GM12878 (cell line): Measurements from ENCODE around the gene CDC14B. TPM values are rescaled to one million over a fixed set of nuclear protein-coding genes. Genes with fewer than 3 reads are reported as not detected.

Experiments used
- ATAC-seq: fragments of 200-7000 bp; cut with Tn5 transposase; 3 replicates; pipeline ENCODE4 v1.9.1; 2020; ENCODE audit warnings: mild to moderate bottlenecking, moderate library complexity
- BruUV-seq: library from RNA; stranded (reverse); fragments of 400-500 nt; replicated peaks from 2 replicates; lab custom pipeline; 2021; lab: Mats Ljungman, UMichigan
- CTCF ChIA-PET: fragments of 300-600 bp; sonication (Branson Sonifier 250); formaldehyde crosslinking; extraction: SDS; loops from one replicate; lab custom pipeline; 2021; ENCODE audit warnings: inconsistent platforms; lab: Yijun Ruan, JAX
- POLR2A ChIA-PET: fragments of 350-600 bp; formaldehyde crosslinking; extraction: SDS; loops from one replicate; lab custom pipeline; 2021; ENCODE audit warnings: inconsistent platforms; lab: Charles Lee
- RAD21 ChIA-PET: fragments of 300-600 bp; sonication (Branson Sonifier 250); formaldehyde crosslinking; loops from one replicate; lab custom pipeline; 2023; ENCODE audit warnings: antibody characterized with exemption; ENCODE audit not compliant: unreplicated experiment; lab: Charles Lee
- SMC1A ChIA-PET: fragments of 300-600 bp; sonication (Branson Sonifier 250); formaldehyde crosslinking; loops from one replicate; lab custom pipeline; 2023; ENCODE audit not compliant: unreplicated experiment, uncharacterized antibody; lab: Charles Lee
- DNase-seq: peaks from one replicate; pipeline ENCODE4 v3.0.0-alpha.2; 2011; ENCODE audit warnings: low read depth, low spot score
- FAIRE-seq: peaks from 3 replicates; lab custom pipeline; 2011; peaks lifted over from hg19 to GRCh38; lab: Jason Lieb, UNC
- H2AFZ ChIP-seq: 2 replicates; pipeline ENCODE4 v1.6.0; 2011; ENCODE audit warnings: low read depth, low read length, control low read depth; ENCODE audit not compliant: control insufficient read depth
- H3K27ac ChIP-seq: 2 replicates; pipeline ENCODE4 v1.5.1; 2011; ENCODE audit warnings: control low read depth; ENCODE audit not compliant: control insufficient read depth, insufficient read depth
- H3K27me3 ChIP-seq, 2 experiments: replicated peaks in 1 of 2; 2 replicates each; pipeline versions ENCODE4 v1.6.0 to v1.6.1; 2011; ENCODE audit warnings: low read length in 1 of 2; ENCODE audit not compliant: control insufficient read depth in 2 of 2, insufficient read depth in 2 of 2
- H3K36me3 ChIP-seq, 2 experiments: 2 replicates each; pipeline ENCODE4 v1.5.1; 2011; ENCODE audit warnings: low read length in 1 of 2; ENCODE audit not compliant: control insufficient read depth in 2 of 2, insufficient read depth in 2 of 2
- H3K4me1 ChIP-seq: 2 replicates; pipeline ENCODE4 v1.6.1; 2011; ENCODE audit warnings: mild to moderate bottlenecking, low read length, moderate library complexity, mixed read lengths; ENCODE audit not compliant: control insufficient read depth, insufficient read depth
- H3K4me2 ChIP-seq: 2 replicates; pipeline ENCODE4 v1.6.0; 2011; ENCODE audit warnings: control low read depth; ENCODE audit not compliant: control insufficient read depth, insufficient read depth
- H3K4me3 ChIP-seq: fragments of 200-600 bp; sonication (generic); 2 replicates; pipeline ENCODE4 v1.5.1; 2016
- H3K79me2 ChIP-seq: 2 replicates; pipeline ENCODE4 v1.6.0; 2011; ENCODE audit warnings: low read length; ENCODE audit not compliant: control insufficient read depth, insufficient read depth
- H3K9ac ChIP-seq: 2 replicates; pipeline ENCODE4 v1.8.0; 2011; ENCODE audit warnings: low read length, control low read depth, mixed read lengths; ENCODE audit not compliant: control insufficient read depth, insufficient read depth
- H3K9me3 ChIP-seq: replicated peaks from 3 replicates; pipeline ENCODE4 v1.5.1; 2011; ENCODE audit warnings: mild to moderate bottlenecking, low read length; ENCODE audit not compliant: control insufficient read depth, insufficient read depth
- H4K20me1 ChIP-seq: 2 replicates; pipeline ENCODE4 v1.6.0; 2011; ENCODE audit not compliant: control insufficient read depth, insufficient read depth
- CBFB ChIP-seq: IDR thresholded peaks from 2 replicates; pipeline ENCODE4 v1.6.1; 2016; ENCODE audit warnings: antibody characterized with exemption, low read depth
- MEF2B ChIP-seq: fragments of 450-650 bp; IDR thresholded peaks from 2 replicates; pipeline ENCODE4 v1.6.1; 2018; ENCODE audit warnings: mild to moderate bottlenecking, moderate library complexity; ENCODE audit not compliant: partially characterized antibody, poor library complexity, severe bottlenecking
- NBN ChIP-seq: fragments of 450-650 bp; IDR thresholded peaks from 2 replicates; pipeline ENCODE4 v1.6.1; 2016
- POLR2AphosphoS5 ChIP-seq: IDR thresholded peaks from 2 replicates; pipeline ENCODE4 v1.6.1; 2011; ENCODE audit warnings: mild to moderate bottlenecking, low read length, inconsistent platforms
- SP1 ChIP-seq: IDR thresholded peaks from one replicate; pipeline ENCODE4 v1.6.1; 2011; ENCODE audit warnings: low read depth, low read length
- WGBS: methylation state at CpG from one replicate; pipeline ENCODE4 v1.1.6; 2016; ENCODE audit warnings: low lambda C conversion rate; ENCODE audit not compliant: insufficient replicate concordance, insufficient coverage; ENCODE audit errors: missing lambda C conversion rate; 5-methylcytosine and 5-hydroxymethylcytosine counted together
- in situ Hi-C: fragments of 300-500 bp; cut with MboI; formaldehyde crosslinking; loops from 9 replicates; pipeline ENCODE4 v1.14.3; 2018; ENCODE audit warnings: mixed read lengths
- intact Hi-C: fragments of 100-400 bp; cut with micrococcal nuclease; formaldehyde crosslinking; loops from one replicate; pipeline ENCODE4 v1.14.2; 2022; ENCODE audit not compliant: unreplicated experiment
- polyA plus RNA-seq, 11 experiments: library from polyadenylated mRNA; depleted of rRNA in 4 of 11; unstranded in 6 of 11; stranded (reverse) in 5 of 11; fragments of >200 nt; fragmentation: Nextera tagmentation in 4 of 11; fragmentation: Illumina TruSeq in 1 of 11; extraction: Ambion mirVana in 4 of 11; extraction: Trizol in 1 of 11; gene quantifications; 1 replicate in 1 of 11; 2 replicates in 10 of 11; pipeline versions ENCODE4 v1.2.1 to v1.2.3, GENCODE V29; 2011 to 2016; ENCODE audit warnings: inconsistent platforms in 2 of 11, missing spikeins in 2 of 11, low read depth in 1 of 11
- total RNA-seq, 4 experiments: library from RNA; depleted of rRNA in 3 of 4; stranded (reverse); fragments of >200 nt in 3 of 4; fragmentation: Illumina TruSeq in 1 of 4; extraction: Trizol in 1 of 4; gene quantifications; 2 replicates each; pipeline versions ENCODE4 v1.2.1 to v1.2.3, GENCODE V29; 2013 to 2021
- TF ChIP-seq, protein P1 (sequence below): IDR thresholded peaks from 2 replicates; pipeline ENCODE4 v1.6.1; 2011; ENCODE audit warnings: borderline replicate concordance, low read depth, mild to moderate bottlenecking, moderate library complexity, low read length; ENCODE audit not compliant: insufficient read depth, poor library complexity, severe bottlenecking
- TF ChIP-seq, protein P2 (sequence below): IDR thresholded peaks from 2 replicates; pipeline ENCODE4 v1.6.1; 2011; ENCODE audit warnings: borderline replicate concordance, low read depth, mild to moderate bottlenecking, moderate library complexity, mixed read lengths, low read length; ENCODE audit not compliant: insufficient read depth; ENCODE audit errors: extremely low read length

Gene CDC14B
- total and polyA plus RNA-seq, 10 of the 15 experiments (the other 5 are each of a cell fraction or from before 2014, with no cell fraction given) = 3.7 to 11.7 (median 6.2) TPM

DNA sequence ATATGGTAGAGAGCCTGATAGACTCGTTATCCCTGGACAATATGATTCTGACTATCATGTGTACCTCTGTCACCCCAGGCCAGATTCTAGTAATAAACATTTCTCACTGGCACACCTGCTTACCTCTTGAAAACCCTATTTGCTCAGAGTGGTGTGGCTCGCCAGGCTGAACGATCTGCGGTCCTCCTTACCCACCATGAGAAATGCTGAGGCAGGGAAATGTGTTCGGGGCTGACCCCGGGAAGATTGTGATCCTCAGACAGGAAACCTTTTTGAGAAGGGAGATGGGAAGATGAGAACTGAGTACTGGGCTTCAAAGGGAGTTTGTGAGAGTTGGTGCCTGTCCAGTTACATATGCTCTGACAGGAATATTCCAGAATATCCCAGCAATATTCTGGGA is 46.1 kb upstream of the CDC14B start:
- ChIA-PET RAD21 (interaction anchor here (2.0 to 3.0 kb wide), 2 partner anchors 224 to 339 kb away, joined by 19 to 36 read pairs; no protein-coding TSS in a partner anchor), POLR2A (no interaction called here), SMC1A (interaction anchor here (0.6 to 3.0 kb wide), 4 partner anchors 11 to 350 kb away, joined by 3 to 29 read pairs (median 10); partner anchors contain the start of gene PRXL2C), CTCF (interaction anchor here (1.0 to 3.8 kb wide), 7 partner anchors 10 to 339 kb away, joined by 3 to 56 read pairs (median 5); partner anchors contain the start of genes HABP4 and PRXL2C)
- Histone ChIP-seq H3K4me3 (no peak overlapping the region), H3K27ac (no peak overlapping the region), H3K36me3 (no peaks in the 10 kb centered on the region), H3K4me1 (no peaks in the 10 kb centered on the region), H3K4me2 (no peak overlapping the region), H3K9me3 (no peaks in the 10 kb centered on the region), H3K27me3 (no peaks in the 10 kb centered on the region), H4K20me1 (no peaks in the 10 kb centered on the region), H3K79me2 (no peaks in the 10 kb centered on the region), H2AFZ (no peak overlapping the region), H3K9ac (no peak overlapping the region)
- no peak for DNase-seq
- WGBS = 73% methylated on average over 6 of the region's 6 CpGs
- intact Hi-C loops = loop anchor here (1.0 to 10.0 kb wide), 2 partner anchors 223 to 431 kb away; no protein-coding TSS in a partner anchor
- ATAC-seq = no peak
- in situ Hi-C loops = no loop called here
- no peak for FAIRE-seq
- BruUV-seq = no TSS peak
- TF ChIP-seq MEF2B (no peak), CBFB (no peak), SP1 (no peak)
- TF ChIP-seq, protein P1, sequence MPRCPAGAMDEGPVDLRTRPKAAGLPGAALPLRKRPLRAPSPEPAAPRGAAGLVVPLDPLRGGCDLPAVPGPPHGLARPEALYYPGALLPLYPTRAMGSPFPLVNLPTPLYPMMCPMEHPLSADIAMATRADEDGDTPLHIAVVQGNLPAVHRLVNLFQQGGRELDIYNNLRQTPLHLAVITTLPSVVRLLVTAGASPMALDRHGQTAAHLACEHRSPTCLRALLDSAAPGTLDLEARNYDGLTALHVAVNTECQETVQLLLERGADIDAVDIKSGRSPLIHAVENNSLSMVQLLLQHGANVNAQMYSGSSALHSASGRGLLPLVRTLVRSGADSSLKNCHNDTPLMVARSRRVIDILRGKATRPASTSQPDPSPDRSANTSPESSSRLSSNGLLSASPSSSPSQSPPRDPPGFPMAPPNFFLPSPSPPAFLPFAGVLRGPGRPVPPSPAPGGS = peak; percentile 20

DNA sequence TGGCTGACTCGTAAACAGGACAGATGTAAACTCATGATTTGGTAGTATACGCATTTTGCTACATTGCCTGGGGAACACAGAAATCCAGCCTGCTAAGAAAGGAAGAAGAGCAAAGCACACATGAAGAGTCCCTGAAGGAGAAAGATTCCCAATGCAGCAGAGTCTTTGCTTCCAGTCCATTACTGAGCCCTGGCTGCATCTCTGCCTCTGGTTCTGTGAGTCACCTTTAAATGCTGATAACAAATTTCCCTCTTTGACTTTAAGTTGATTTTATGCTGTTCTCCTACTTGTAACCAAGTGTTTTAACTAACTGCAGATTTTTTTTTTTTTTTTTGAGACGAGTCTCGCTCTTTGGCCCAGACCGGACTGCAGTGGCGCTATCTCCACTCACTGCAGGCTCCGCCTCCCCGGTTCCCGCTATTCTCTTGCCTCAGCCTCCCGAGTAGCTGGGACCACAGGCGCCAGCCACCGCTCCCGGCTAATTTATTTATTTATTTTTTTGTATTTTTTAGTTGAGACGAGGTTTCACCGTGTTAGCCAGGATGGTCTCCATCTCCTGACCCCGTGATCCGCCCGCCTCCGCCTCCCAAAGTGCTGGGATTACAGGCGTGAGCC is 44.0 kb upstream of the CDC14B start:
- H3K27me3 ChIP-seq = no peaks in the 10 kb centered on the region
- H2AFZ ChIP-seq = no peak overlapping the region
- no TSS peak for BruUV-seq
- ATAC-seq (no peak), FAIRE-seq (no peak), DNase-seq (no peak)
- H3K4me2 ChIP-seq = no peak overlapping the region
- intact Hi-C loops (loop anchor here (10.0 kb wide), 1 partner anchor 429 kb away; no protein-coding TSS in a partner anchor), in situ Hi-C loops (no loop called here)
- H3K4me3 ChIP-seq = no peak overlapping the region
- ChIA-PET CTCF (no interaction called here), POLR2A (no interaction called here), SMC1A (interaction anchor here (1.1 kb wide), 1 partner anchor 28 kb away, joined by 3 read pairs; no protein-coding TSS in a partner anchor), RAD21 (no interaction called here)
- no peaks in the 10 kb centered on the region for H3K9me3 ChIP-seq
- H3K27ac ChIP-seq = no peak overlapping the region
- WGBS = 86% methylated on average over 20 of the region's 20 CpGs
- H3K79me2 ChIP-seq = no peaks in the 10 kb centered on the region
- H3K4me1 ChIP-seq = no peaks in the 10 kb centered on the region
- H3K36me3 ChIP-seq = no peaks in the 10 kb centered on the region
- no peak overlapping the region for H3K9ac ChIP-seq
- no peaks in the 10 kb centered on the region for H4K20me1 ChIP-seq
- TF ChIP-seq, protein P2, sequence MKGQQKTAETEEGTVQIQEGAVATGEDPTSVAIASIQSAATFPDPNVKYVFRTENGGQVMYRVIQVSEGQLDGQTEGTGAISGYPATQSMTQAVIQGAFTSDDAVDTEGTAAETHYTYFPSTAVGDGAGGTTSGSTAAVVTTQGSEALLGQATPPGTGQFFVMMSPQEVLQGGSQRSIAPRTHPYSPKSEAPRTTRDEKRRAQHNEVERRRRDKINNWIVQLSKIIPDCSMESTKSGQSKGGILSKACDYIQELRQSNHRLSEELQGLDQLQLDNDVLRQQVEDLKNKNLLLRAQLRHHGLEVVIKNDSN = no peak
- TF ChIP-seq POLR2AphosphoS5 (no peak), NBN (no peak)
- TF ChIP-seq, all 136 proteins: peak for 0
